Thyroid gland (tissue), 4 donors: ENCODE data around the gene C22orf42.

ENCODE experiments used
- POLR2A ChIP-seq, 2 donors: fragments of 450-650 bp; IDR thresholded peaks; one replicate each; pipeline ENCODE4 v1.6.1; 2017; ENCODE audit warnings: antibody characterized with exemption in 2 of 2, mild to moderate bottlenecking in 2 of 2, moderate library complexity in 1 of 2
- TF ChIP-seq, protein P1 (sequence below), 6 experiments: fragments of 200-600 bp in 3 of 6; fragments of 450-650 bp in 3 of 6; sonication (generic) in 3 of 6; IDR thresholded peaks; one replicate each; pipeline ENCODE4 v1.5.1; 2016 to 2019; ENCODE audit warnings: antibody characterized with exemption in 6 of 6, mild to moderate bottlenecking in 2 of 6, inconsistent platforms in 1 of 6, moderate library complexity in 1 of 6

DNA sequence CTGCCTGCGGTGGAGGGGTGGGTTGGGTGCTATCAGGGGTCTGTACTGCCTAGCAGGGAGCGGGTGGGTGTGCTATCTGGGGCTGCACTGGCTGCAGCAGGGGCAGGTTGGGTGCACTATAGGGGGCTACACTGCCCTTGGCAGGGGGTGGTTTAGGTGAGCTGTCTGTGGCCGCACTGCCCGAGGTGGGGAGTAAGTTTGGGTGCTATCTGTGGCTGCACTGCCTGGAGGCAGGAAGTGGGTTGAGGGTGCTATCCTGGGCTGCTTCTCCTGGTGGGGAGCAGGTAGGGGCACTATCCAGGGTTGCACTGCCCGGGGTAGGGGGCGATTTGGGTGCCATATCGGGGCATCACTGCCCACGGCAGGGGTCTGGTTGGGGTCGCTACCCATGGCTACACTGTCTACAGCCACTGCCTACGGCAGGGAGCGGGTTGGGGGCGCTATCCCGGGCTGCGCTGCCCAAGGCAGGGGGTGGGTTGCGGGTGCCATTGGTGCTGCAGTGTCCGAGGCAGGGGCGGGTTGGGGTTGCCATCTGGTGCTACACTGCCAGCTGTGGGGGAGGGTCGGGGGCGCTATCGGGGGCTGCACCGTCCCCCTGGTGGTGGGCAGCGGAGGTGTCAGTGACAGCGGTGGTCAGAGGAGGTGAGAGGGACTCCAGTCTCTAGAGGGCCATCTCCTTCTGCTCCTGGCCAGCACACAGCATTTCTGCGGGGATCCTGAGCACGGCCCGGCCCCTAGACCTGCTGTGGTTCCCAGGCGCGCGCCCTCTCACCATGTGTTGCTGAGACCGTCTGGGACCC lies 47.1 kb upstream of the C22orf42 start:
- TF ChIP-seq, protein P1, sequence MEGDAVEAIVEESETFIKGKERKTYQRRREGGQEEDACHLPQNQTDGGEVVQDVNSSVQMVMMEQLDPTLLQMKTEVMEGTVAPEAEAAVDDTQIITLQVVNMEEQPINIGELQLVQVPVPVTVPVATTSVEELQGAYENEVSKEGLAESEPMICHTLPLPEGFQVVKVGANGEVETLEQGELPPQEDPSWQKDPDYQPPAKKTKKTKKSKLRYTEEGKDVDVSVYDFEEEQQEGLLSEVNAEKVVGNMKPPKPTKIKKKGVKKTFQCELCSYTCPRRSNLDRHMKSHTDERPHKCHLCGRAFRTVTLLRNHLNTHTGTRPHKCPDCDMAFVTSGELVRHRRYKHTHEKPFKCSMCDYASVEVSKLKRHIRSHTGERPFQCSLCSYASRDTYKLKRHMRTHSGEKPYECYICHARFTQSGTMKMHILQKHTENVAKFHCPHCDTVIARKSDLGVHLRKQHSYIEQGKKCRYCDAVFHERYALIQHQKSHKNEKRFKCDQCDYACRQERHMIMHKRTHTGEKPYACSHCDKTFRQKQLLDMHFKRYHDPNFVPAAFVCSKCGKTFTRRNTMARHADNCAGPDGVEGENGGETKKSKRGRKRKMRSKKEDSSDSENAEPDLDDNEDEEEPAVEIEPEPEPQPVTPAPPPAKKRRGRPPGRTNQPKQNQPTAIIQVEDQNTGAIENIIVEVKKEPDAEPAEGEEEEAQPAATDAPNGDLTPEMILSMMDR (IDR thresholded peaks at IDR 0.05), result no peak
- no peak for TF ChIP-seq POLR2A (IDR thresholded peaks at IDR 0.05)
